Fibroblast of lung (primary cell): ENCODE results near the gene FRMPD2. TPM values are rescaled to one million over a fixed set of nuclear protein-coding genes. Genes with fewer than 3 reads are reported as not detected.
A peak's percentile ranks its signal among the peaks of the same experiment; 100 is the strongest.
"Not testable (repeated sequence)": the region's sequence is repeated elsewhere in the genome, so short reads cannot be mapped to it uniquely, and the experiment has no call there.

ENCODE experiments used
- DNase-seq, 2 donors: peaks; one replicate each; pipeline versions ENCODE4 v3.0.0 to v3.0.0-alpha.2; 2010; ENCODE audit warnings: low read depth in 2 of 2
- H2AFZ ChIP-seq: 2 replicates; pipeline ENCODE4 v1.5.1; 2012; ENCODE audit warnings: low read length, control low read depth, inconsistent platforms
- H3K27ac ChIP-seq: 2 replicates; pipeline ENCODE4 v1.5.1; 2011; ENCODE audit warnings: low read length, control low read depth; ENCODE audit not compliant: insufficient read depth
- H3K27me3 ChIP-seq: 2 replicates; pipeline ENCODE4 v1.5.1; 2011; ENCODE audit warnings: mild to moderate bottlenecking, low read length; ENCODE audit not compliant: control insufficient read depth, insufficient read depth
- H3K36me3 ChIP-seq: 2 replicates; pipeline ENCODE4 v1.5.1; 2011; ENCODE audit warnings: low read length; ENCODE audit not compliant: control insufficient read depth, insufficient read depth
- H3K4me1 ChIP-seq: 2 replicates; pipeline ENCODE4 v1.5.1; 2011; ENCODE audit warnings: low read length; ENCODE audit not compliant: control insufficient read depth, insufficient read depth; ENCODE audit errors: extremely low read depth
- H3K4me2 ChIP-seq: 2 replicates; pipeline ENCODE4 v1.5.1; 2011; ENCODE audit warnings: low read length, control low read depth; ENCODE audit not compliant: insufficient read depth; ENCODE audit errors: extremely low read depth
- H3K4me3 ChIP-seq, 4 experiments: fragments of 200-600 bp in 1 of 4; sonication (generic) in 1 of 4; replicated peaks in 1 of 4; 2 replicates each; pipeline ENCODE4 v1.5.1; 2011 to 2016; ENCODE audit warnings: low read length in 4 of 4, low read depth in 3 of 4, mild to moderate bottlenecking in 3 of 4, control low read depth in 2 of 4, inconsistent platforms in 1 of 4, mixed read lengths in 1 of 4; ENCODE audit not compliant: insufficient read depth in 1 of 4; ENCODE audit errors: control extremely low read depth in 1 of 4
- H3K79me2 ChIP-seq: 2 replicates; pipeline ENCODE4 v1.5.1; 2012; ENCODE audit warnings: mild to moderate bottlenecking, low read length, inconsistent platforms; ENCODE audit not compliant: control insufficient read depth, insufficient read depth
- H3K9ac ChIP-seq: 2 replicates; pipeline ENCODE4 v1.5.1; 2011; ENCODE audit warnings: mild to moderate bottlenecking, low read length, control low read depth; ENCODE audit not compliant: insufficient read depth
- H3K9me3 ChIP-seq: 2 replicates; pipeline ENCODE4 v1.5.1; 2012; ENCODE audit warnings: low read depth, low read length; ENCODE audit not compliant: control insufficient read depth, insufficient read depth
- H4K20me1 ChIP-seq: 2 replicates; pipeline ENCODE4 v1.5.1; 2011; ENCODE audit warnings: low read length; ENCODE audit not compliant: control insufficient read depth, insufficient read depth; ENCODE audit errors: extremely low read depth
- CTCF ChIP-seq, 2 donors: IDR thresholded peaks in 1 of 2; conservative IDR thresholded peaks in 1 of 2; 1 replicate in 1 of 2; 2 replicates in 1 of 2; pipeline ENCODE4 v1.5.1; 2011 to 2012; ENCODE audit warnings: low read length in 2 of 2, control low read depth in 1 of 2, inconsistent platforms in 1 of 2, low read depth in 1 of 2, mild to moderate bottlenecking in 1 of 2
- EZH2 ChIP-seq: IDR thresholded peaks from 2 replicates; pipeline ENCODE4 v1.5.1; 2012; ENCODE audit warnings: low read length, control low read depth, mild to moderate bottlenecking; ENCODE audit errors: missing control alignments
- polyA plus RNA-seq, 2 donors: library from polyadenylated mRNA; depleted of rRNA in 1 of 2; stranded (reverse) in 1 of 2; unstranded in 1 of 2; fragments of >200 nt; gene quantifications; 2 replicates each; pipeline ENCODE4 v1.2.1, GENCODE V29; 2011 to 2012; ENCODE audit warnings: missing spikeins in 1 of 2
- total RNA-seq: library from RNA; depleted of rRNA; stranded (reverse); fragments of >200 nt; gene quantifications from 2 replicates; pipeline ENCODE4 v1.2.1, GENCODE V29; 2014

The FRMPD2 gene
- total and polyA plus RNA-seq, 2 donors (not counting 1 experiment from before 2014, with no cell fraction given) = 0.16 TPM; not detected in 1

- Histone ChIP-seq H3K79me2 (no peaks in the 10 kb centered on the region), H3K27ac (no peak overlapping the region), H3K4me2 (no peak overlapping the region), H3K4me3 (no peak overlapping the region), H3K27me3 (peaks cover 12% of the 10 kb centered on the region), H3K9me3 (no peaks in the 10 kb centered on the region), H3K9ac (no peak overlapping the region), H3K4me1 (no peaks in the 10 kb centered on the region), H4K20me1 (no peaks in the 10 kb centered on the region), H2AFZ (no peak overlapping the region), H3K36me3 (no peaks in the 10 kb centered on the region)
- TF ChIP-seq EZH2 = no peak
- TF ChIP-seq CTCF (conservative IDR thresholded peaks at IDR 0.05 in 1 of 2, IDR thresholded peaks at IDR 0.05 in 1 of 2; ENCODE audit: low read depth in 1 of 2, low read length in 2 of 2) = no peak
- DNase-seq = no peak
Observed at GRCh38 chr10:48284811-48285210, 10.3 kb upstream of the FRMPD2 start.

- Histone ChIP-seq H3K27me3 (peaks cover 12% of the 10 kb centered on the region), H2AFZ (no peak overlapping the region), H3K4me3 (no peak overlapping the region), H3K4me1 (no peaks in the 10 kb centered on the region), H3K9ac (no peak overlapping the region), H3K79me2 (no peaks in the 10 kb centered on the region), H4K20me1 (no peaks in the 10 kb centered on the region), H3K36me3 (no peaks in the 10 kb centered on the region), H3K9me3 (no peaks in the 10 kb centered on the region), H3K27ac (no peak overlapping the region), H3K4me2 (no peak overlapping the region)
- peak in 1 of 2 donors; percentile 9 for DNase-seq
- TF ChIP-seq EZH2 = no peak
- no peak for TF ChIP-seq CTCF (conservative IDR thresholded peaks at IDR 0.05 in 1 of 2, IDR thresholded peaks at IDR 0.05 in 1 of 2; ENCODE audit: low read depth in 1 of 2, low read length in 2 of 2)
Observed at GRCh38 chr10:48284002-48284546, 9.6 kb upstream of the FRMPD2 start.

- Histone ChIP-seq H3K4me2 (no peak overlapping the region), H3K9ac (no peak overlapping the region), H3K27ac (no peak overlapping the region), H3K79me2 (no peaks in the 10 kb centered on the region), H3K4me1 (no peaks in the 10 kb centered on the region), H3K9me3 (no peaks in the 10 kb centered on the region), H3K27me3 (peaks cover 12% of the 10 kb centered on the region), H2AFZ (no peak overlapping the region), H4K20me1 (no peaks in the 10 kb centered on the region), H3K36me3 (no peaks in the 10 kb centered on the region), H3K4me3 (no peak overlapping the region)
- no peak for TF ChIP-seq CTCF (conservative IDR thresholded peaks at IDR 0.05 in 1 of 2, IDR thresholded peaks at IDR 0.05 in 1 of 2; ENCODE audit: low read depth in 1 of 2, low read length in 2 of 2)
- TF ChIP-seq EZH2 = no peak
- DNase-seq = no peak
Observed at GRCh38 chr10:48282829-48283228, 8.3 kb upstream of the FRMPD2 start.

- not testable (repeated sequence) for H3K79me2 ChIP-seq, H4K20me1 ChIP-seq, H3K27ac ChIP-seq, DNase-seq, H3K36me3 ChIP-seq, H3K4me3 ChIP-seq, H2AFZ ChIP-seq, H3K9me3 ChIP-seq, H3K9ac ChIP-seq, H3K4me1 ChIP-seq, H3K4me2 ChIP-seq
- peaks cover 12% of the 10 kb centered on the region for H3K27me3 ChIP-seq
Observed at GRCh38 chr10:48281697-48282096, 7.2 kb upstream of the FRMPD2 start.
